Left hindlimb (tissue), 1 donor: ENCODE data around the gene TTC14.
"Not testable (repeated sequence)": the region's sequence is repeated elsewhere in the genome, so short reads cannot be mapped to it uniquely, and the experiment has no call there.

Experiments used
- DNase-seq: peaks from one replicate; pipeline ENCODE4 v3.0.0-alpha.2; 2018

The TTC14 gene

GRCh38 chr3:180601688-180602666 is at the start of gene TTC14:
TTC14 (plus strand) TSS chr3:180602163; CDS start chr3:180602262, 99 bp downstream.
- DNase-seq: peak; percentile 94

- DNase-seq: no peak
These were observed 38.6 kb upstream of the TTC14 start for GRCh38 chr3:180563406-180563805.

- no peak for DNase-seq
These were observed 37.3 kb upstream of the TTC14 start for GRCh38 chr3:180564676-180565075.

- DNase-seq: no peak
These were observed 31.7 kb upstream of the TTC14 start for GRCh38 chr3:180570238-180570637.

GRCh38 chr3:180571831-180572598 is 29.9 kb upstream of the TTC14 start:
- no peak for DNase-seq

GRCh38 chr3:180575571-180575970 is 26.4 kb upstream of the TTC14 start:
- DNase-seq: no peak

GRCh38 chr3:180580934-180581333 is 21.0 kb upstream of the TTC14 start:
- no peak for DNase-seq

- no peak for DNase-seq
These were observed 11.6 kb upstream of the TTC14 start for GRCh38 chr3:180590396-180590795.

GRCh38 chr3:180593631-180594030 is 8.3 kb upstream of the TTC14 start:
- DNase-seq: not testable (repeated sequence)

GRCh38 chr3:180594631-180595558 is 7.1 kb upstream of the TTC14 start:
- no peak for DNase-seq

GRCh38 chr3:180595559-180595935 is 6.4 kb upstream of the TTC14 start:
- DNase-seq: no peak

GRCh38 chr3:180600473-180600872 is 1.5 kb upstream of the TTC14 start:
- no peak for DNase-seq

GRCh38 chr3:180611006-180611405 is 9.0 kb downstream of the TTC14 start:
- DNase-seq: no peak

GRCh38 chr3:180612364-180612763 is 10.4 kb downstream of the TTC14 start:
- no peak for DNase-seq

GRCh38 chr3:180615954-180616353 is 14.0 kb downstream of the TTC14 start:
- DNase-seq: peak; percentile 29

GRCh38 chr3:180617049-180617448 is 15.1 kb downstream of the TTC14 start:
- DNase-seq: no peak

- DNase-seq: not testable (repeated sequence)
These were observed 16.6 kb downstream of the TTC14 start for GRCh38 chr3:180618563-180618962.

GRCh38 chr3:180619723-180620122 is 17.8 kb downstream of the TTC14 start:
- DNase-seq: no peak

- no peak for DNase-seq
These were observed 22.8 kb downstream of the TTC14 start for GRCh38 chr3:180624714-180625113.

- no peak for DNase-seq
These were observed 24.9 kb downstream of the TTC14 start for GRCh38 chr3:180626844-180627243.

GRCh38 chr3:180630371-180630770 is 28.4 kb downstream of the TTC14 start:
- DNase-seq: no peak

- DNase-seq: no peak
These were observed 29.4 kb downstream of the TTC14 start for GRCh38 chr3:180631317-180631716.

- no peak for DNase-seq
These were observed 31.8 kb downstream of the TTC14 start for GRCh38 chr3:180633722-180634121.
